Endothelial cell of umbilical vein (primary cell): ENCODE data around the gene KDM4C.

ENCODE experiments used
- EZH2 ChIP-seq: IDR thresholded peaks from 2 replicates; pipeline ENCODE4 v1.6.1; 2012; ENCODE audit warnings: borderline replicate concordance, low read depth, mild to moderate bottlenecking, moderate library complexity, low read length, inconsistent platforms; ENCODE audit not compliant: severe bottlenecking
- TF ChIP-seq, protein P1 (sequence below), 2 donors: IDR thresholded peaks; 1 replicate in 1 of 2; 2 replicates in 1 of 2; pipeline ENCODE4 v1.5.1; 2011; ENCODE audit warnings: low read length in 2 of 2, mild to moderate bottlenecking in 2 of 2, moderate library complexity in 2 of 2, control low read depth in 1 of 2, inconsistent platforms in 1 of 2, low read depth in 1 of 2; ENCODE audit not compliant: insufficient read depth in 1 of 2; ENCODE audit errors: extremely low read depth in 1 of 2

DNA sequence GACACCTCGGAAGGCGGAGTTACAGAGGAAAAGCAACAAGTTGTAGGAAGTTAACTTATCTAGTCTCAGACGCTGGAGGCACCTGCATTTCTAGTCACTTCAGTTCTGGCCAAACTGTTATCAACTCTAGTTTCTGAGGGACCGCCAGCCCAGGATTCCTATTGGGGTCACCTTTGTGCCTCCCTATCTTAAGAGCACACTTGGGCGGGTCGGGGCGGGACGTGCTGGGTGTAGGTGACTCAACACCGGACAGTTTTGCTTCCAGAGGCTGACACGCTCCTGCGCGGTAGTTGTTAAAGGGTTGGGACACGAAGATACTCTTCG is 679 bp upstream of the KDM4C start:
- TF ChIP-seq, protein P1, sequence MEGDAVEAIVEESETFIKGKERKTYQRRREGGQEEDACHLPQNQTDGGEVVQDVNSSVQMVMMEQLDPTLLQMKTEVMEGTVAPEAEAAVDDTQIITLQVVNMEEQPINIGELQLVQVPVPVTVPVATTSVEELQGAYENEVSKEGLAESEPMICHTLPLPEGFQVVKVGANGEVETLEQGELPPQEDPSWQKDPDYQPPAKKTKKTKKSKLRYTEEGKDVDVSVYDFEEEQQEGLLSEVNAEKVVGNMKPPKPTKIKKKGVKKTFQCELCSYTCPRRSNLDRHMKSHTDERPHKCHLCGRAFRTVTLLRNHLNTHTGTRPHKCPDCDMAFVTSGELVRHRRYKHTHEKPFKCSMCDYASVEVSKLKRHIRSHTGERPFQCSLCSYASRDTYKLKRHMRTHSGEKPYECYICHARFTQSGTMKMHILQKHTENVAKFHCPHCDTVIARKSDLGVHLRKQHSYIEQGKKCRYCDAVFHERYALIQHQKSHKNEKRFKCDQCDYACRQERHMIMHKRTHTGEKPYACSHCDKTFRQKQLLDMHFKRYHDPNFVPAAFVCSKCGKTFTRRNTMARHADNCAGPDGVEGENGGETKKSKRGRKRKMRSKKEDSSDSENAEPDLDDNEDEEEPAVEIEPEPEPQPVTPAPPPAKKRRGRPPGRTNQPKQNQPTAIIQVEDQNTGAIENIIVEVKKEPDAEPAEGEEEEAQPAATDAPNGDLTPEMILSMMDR (IDR thresholded peaks at IDR 0.05; ENCODE audit: extremely low read depth in 1 of 2, insufficient read depth in 1 of 2, low read depth in 1 of 2, low read length in 2 of 2), result no peak
- TF ChIP-seq EZH2, result no peak
